ENCODE measurements around the gene MOB3C. TPM values are rescaled to one million over a fixed set of nuclear protein-coding genes. Genes with fewer than 3 reads are reported as not detected.

Gene MOB3C
- total RNA-seq, 4 donors from 2014 or later: 19.5 to 27.0 (median 24.4) TPM

DNA sequence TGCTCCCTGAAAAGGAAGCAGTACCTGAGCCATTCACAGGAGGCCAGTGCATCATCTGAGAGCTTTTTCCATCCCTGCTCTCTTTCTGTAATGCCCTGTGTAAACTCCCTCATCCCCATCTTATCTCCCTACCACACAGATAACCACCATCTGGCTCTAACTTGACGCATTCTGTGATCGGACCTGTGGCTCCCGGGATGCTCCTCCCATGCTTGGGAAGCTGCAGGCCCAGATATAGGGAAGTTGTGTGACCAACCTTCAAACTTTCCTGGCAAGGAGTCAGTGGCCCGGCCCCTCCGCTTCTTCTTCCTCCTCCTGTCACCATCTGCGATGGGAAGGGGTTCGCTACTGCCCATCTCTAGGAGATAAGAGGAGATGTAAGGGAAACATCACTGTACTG is 33.6 kb downstream of the MOB3C start:
- Histone ChIP-seq H3K4me1 (no peaks in the 10 kb centered on the region), H3K27ac (replicated peaks in 1 of 4) (no peak overlapping the region), H3K36me3 (peaks cover 24 to 98% (median 80%) of the 10 kb centered on the region in 4 donors), H3K4me3 (no peak overlapping the region), H3K27me3 (no peaks in the 10 kb centered on the region), H3K9me3 (no peaks in the 10 kb centered on the region)
- intact Hi-C loops (cut with DNase I): no loop called here
- WGBS: 77% methylated on average over 6 of the region's 7 CpGs
- TF ChIP-seq POLR2AphosphoS5 (IDR thresholded peaks at IDR 0.05) (no peak), EP300 (IDR thresholded peaks at IDR 0.05) (no peak), POLR2A (IDR thresholded peaks at IDR 0.05; ENCODE audit: low read depth) (no peak)
- TF ChIP-seq, protein P1, sequence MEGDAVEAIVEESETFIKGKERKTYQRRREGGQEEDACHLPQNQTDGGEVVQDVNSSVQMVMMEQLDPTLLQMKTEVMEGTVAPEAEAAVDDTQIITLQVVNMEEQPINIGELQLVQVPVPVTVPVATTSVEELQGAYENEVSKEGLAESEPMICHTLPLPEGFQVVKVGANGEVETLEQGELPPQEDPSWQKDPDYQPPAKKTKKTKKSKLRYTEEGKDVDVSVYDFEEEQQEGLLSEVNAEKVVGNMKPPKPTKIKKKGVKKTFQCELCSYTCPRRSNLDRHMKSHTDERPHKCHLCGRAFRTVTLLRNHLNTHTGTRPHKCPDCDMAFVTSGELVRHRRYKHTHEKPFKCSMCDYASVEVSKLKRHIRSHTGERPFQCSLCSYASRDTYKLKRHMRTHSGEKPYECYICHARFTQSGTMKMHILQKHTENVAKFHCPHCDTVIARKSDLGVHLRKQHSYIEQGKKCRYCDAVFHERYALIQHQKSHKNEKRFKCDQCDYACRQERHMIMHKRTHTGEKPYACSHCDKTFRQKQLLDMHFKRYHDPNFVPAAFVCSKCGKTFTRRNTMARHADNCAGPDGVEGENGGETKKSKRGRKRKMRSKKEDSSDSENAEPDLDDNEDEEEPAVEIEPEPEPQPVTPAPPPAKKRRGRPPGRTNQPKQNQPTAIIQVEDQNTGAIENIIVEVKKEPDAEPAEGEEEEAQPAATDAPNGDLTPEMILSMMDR (IDR thresholded peaks at IDR 0.05): no peak
- no peak for DNase-seq (ENCODE audit: extremely low spot score)

DNA sequence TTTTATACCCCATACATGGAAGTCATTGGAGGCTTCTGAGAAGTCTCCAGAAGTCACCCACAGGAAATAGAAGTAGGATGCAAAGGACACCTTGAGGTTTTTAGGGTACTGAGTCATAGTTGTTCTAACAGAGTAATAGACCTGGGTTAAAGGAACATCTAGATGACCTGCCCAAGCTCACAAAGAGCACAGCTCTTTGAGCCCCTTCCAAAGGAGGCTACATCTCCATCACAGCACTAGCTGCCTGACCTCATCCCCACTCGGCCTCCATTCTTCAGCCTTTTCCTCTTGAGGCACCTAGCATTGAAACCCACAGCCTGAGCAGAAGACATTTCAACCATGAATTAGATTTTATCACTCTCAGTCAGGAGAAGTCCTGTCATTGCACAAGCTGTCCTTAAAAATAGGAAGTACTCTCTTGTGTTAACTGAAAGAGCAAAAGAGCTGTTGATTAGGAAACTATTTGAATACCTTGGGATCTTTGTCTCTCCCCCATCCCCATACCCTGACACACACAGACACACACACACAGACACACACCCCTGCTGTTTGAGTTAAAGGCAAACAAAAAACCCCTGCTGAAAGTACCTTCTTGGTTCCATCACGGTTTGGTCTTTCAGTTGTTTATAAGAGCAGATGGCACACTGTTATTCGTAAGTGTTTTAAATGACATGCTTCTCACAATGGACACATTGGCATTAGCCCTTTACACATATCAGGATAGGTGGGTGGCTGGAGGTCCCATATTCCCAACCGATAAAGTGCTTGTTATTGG is 34.7 kb downstream of the MOB3C start:
- 88% methylated on average over 4 of the region's 4 CpGs for WGBS
- TF ChIP-seq POLR2A (IDR thresholded peaks at IDR 0.05; ENCODE audit: low read depth): no peak
- no peak for TF ChIP-seq EP300 (IDR thresholded peaks at IDR 0.05)
- TF ChIP-seq, protein P1 (IDR thresholded peaks at IDR 0.05): no peak
- no peak for TF ChIP-seq POLR2AphosphoS5 (IDR thresholded peaks at IDR 0.05)
- no peaks in the 10 kb centered on the region for H3K9me3 ChIP-seq
- no peak overlapping the region for H3K4me3 ChIP-seq
- DNase-seq (ENCODE audit: extremely low spot score): no peak
- intact Hi-C loops (cut with DNase I): no loop called here
- peaks cover 18 to 99% (median 81%) of the 10 kb centered on the region in 4 donors for H3K36me3 ChIP-seq
- no peak overlapping the region for H3K27ac ChIP-seq (replicated peaks in 1 of 4)
- H3K27me3 ChIP-seq: no peaks in the 10 kb centered on the region
- no peaks in the 10 kb centered on the region for H3K4me1 ChIP-seq

DNA sequence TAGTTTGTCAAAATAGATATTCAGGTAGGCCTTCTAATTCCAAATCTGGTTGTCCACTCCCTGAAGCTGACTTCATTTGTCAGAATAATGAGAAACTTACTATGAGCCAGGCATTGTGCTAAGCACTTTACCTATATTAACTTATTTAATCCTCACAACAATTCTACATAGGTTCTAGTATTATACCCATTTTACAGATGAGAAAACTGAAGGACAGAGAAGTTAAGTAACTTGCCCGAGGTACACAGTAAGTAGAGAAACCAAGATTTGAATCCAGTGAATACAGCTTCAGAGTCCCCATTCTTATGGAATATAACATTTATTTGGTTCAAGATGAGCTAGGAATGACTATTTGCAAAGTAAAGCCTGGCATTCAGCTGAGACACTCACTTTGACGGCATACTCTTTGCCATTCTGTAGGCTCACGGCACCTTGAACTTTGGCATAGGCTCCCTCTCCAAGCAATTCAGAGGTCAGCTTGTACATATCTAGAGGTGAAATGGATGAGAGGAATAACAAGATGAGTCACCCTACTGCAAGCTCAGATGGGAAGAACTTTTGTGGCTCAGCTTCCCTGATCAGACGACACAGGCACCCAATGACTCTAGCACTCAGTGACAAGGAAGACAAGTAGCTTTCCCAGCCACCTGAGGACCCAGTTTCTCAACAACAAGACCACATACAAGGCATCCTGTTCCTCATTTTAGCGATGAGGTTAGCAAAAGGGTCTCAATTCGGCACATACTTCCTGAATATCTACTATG is 36.3 kb downstream of the MOB3C start:
- H3K27ac ChIP-seq (replicated peaks in 1 of 4): no peak overlapping the region
- TF ChIP-seq POLR2A (IDR thresholded peaks at IDR 0.05; ENCODE audit: low read depth): no peak
- no peak for TF ChIP-seq POLR2AphosphoS5 (IDR thresholded peaks at IDR 0.05)
- TF ChIP-seq EP300 (IDR thresholded peaks at IDR 0.05): no peak
- TF ChIP-seq, protein P1 (IDR thresholded peaks at IDR 0.05): no peak
- no peak for DNase-seq (ENCODE audit: extremely low spot score)
- no peaks in the 10 kb centered on the region for H3K9me3 ChIP-seq
- peaks cover 18 to 99% (median 82%) of the 10 kb centered on the region in 4 donors for H3K36me3 ChIP-seq
- no peak overlapping the region for H3K4me3 ChIP-seq
- WGBS: 93% methylated on average over 6 of the region's 6 CpGs
- H3K27me3 ChIP-seq: no peaks in the 10 kb centered on the region
- intact Hi-C loops (cut with DNase I): no loop called here
- peaks cover 0 to 8% (median 0%) of the 10 kb centered on the region in 4 donors for H3K4me1 ChIP-seq

DNA sequence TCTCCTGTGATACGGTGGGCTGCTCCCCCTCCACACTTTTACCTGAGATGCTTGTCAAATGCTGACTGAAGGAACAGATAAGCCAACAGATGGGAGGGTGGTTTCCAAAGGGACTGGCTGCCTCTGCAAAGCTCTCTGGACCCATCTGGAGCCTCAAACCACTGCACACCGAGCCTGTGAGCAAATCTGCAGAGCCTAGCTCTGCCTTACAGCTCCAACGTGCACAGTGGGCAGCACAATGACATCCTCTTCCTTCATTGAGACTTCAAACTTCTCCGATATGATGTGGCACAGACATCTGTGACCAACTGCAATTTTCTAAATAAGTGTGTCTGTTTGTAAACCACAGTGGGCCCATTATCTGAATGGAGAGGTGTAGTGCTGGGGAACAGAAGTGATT is 38.9 kb downstream of the MOB3C start:
- intact Hi-C loops (cut with DNase I): no loop called here
- no peak overlapping the region for H3K27ac ChIP-seq (replicated peaks in 1 of 4)
- peaks cover 6 to 97% (median 70%) of the 10 kb centered on the region in 4 donors for H3K36me3 ChIP-seq
- H3K27me3 ChIP-seq: no peaks in the 10 kb centered on the region
- H3K4me1 ChIP-seq: peaks cover 6 to 13% (median 11%) of the 10 kb centered on the region in 4 donors
- no peak overlapping the region for H3K4me3 ChIP-seq
- WGBS: 91% methylated on average over 4 of the region's 4 CpGs
- no peaks in the 10 kb centered on the region for H3K9me3 ChIP-seq
- no peak for DNase-seq (ENCODE audit: extremely low spot score)
- TF ChIP-seq POLR2A (IDR thresholded peaks at IDR 0.05; ENCODE audit: low read depth): no peak

DNA sequence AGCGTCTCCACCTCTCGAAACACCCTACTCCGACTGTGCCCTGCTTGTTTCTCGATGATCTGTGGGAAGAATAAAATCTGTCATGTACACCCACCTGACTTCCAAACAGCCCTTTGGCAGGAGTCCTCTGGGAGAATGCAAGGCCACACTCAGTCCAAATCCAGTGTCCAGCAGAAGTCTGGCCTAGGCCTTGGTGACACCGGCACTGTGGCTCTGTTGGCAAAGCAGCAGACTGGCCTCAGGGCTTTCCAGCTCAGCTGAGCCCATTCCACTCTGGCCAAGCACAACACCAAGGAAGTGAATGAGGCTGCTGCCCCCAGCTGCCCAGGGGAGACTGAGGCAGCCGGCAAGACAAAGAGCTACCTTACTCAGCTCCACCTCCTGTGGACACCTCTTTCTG is 40.0 kb downstream of the MOB3C start:
- intact Hi-C loops (cut with DNase I): no loop called here
- no peak for DNase-seq (ENCODE audit: extremely low spot score)
- Histone ChIP-seq H3K4me3 (no peak overlapping the region), H3K36me3 (peaks cover 6 to 86% (median 62%) of the 10 kb centered on the region in 4 donors), H3K27me3 (no peaks in the 10 kb centered on the region), H3K4me1 (peaks cover 8 to 15% (median 12%) of the 10 kb centered on the region in 4 donors), H3K9me3 (no peaks in the 10 kb centered on the region), H3K27ac (replicated peaks in 1 of 4) (no peak overlapping the region)
- TF ChIP-seq POLR2AphosphoS5 (IDR thresholded peaks at IDR 0.05): no peak
- 89% methylated on average over 5 of the region's 6 CpGs for WGBS

All from esophagus muscularis mucosa (tissue), 4 donors.